MM.1S (cell line): ENCODE measurements around the gene CEMIP2.

Experiments used
- EZH2 ChIP-seq: fragments of 300-600 bp; sonication (generic); optimal IDR thresholded peaks from 2 replicates; pipeline ENCODE3; 2017; ENCODE audit warnings: low read depth, mild to moderate bottlenecking, antibody characterized with exemption, low read length, mixed read lengths
- EZH2phosphoT487 ChIP-seq: fragments of 300-600 bp; sonication (generic); IDR thresholded peaks from 2 replicates; pipeline ENCODE4 v1.6.1; 2018; ENCODE audit warnings: antibody characterized with exemption, low read length
- TF ChIP-seq, protein P1 (sequence below): fragments of 300-600 bp; sonication (generic); IDR thresholded peaks from 2 replicates; pipeline ENCODE4 v1.5.1; 2016; ENCODE audit warnings: antibody characterized with exemption, low read length, mixed read lengths

DNA sequence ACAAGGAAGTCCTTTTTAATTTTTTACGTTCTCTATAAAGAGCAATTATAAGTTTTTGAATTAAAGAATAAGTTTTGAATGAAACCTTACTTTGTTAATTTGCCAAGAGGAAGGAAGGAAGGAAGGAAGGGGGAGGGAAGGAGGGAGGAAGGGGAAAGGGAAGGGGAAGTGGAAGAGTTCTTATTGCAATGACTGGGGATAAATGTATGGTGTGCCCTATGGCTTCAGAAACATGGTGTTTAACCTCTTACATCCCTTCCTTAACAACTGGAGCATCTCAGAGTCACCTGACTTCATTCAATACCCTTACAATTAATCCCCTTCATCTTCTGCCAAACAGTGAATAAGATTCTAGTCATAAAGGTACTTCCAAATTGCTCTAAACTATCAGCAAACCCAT lies 16.0 kb downstream of the CEMIP2 start:
- TF ChIP-seq, protein P1, sequence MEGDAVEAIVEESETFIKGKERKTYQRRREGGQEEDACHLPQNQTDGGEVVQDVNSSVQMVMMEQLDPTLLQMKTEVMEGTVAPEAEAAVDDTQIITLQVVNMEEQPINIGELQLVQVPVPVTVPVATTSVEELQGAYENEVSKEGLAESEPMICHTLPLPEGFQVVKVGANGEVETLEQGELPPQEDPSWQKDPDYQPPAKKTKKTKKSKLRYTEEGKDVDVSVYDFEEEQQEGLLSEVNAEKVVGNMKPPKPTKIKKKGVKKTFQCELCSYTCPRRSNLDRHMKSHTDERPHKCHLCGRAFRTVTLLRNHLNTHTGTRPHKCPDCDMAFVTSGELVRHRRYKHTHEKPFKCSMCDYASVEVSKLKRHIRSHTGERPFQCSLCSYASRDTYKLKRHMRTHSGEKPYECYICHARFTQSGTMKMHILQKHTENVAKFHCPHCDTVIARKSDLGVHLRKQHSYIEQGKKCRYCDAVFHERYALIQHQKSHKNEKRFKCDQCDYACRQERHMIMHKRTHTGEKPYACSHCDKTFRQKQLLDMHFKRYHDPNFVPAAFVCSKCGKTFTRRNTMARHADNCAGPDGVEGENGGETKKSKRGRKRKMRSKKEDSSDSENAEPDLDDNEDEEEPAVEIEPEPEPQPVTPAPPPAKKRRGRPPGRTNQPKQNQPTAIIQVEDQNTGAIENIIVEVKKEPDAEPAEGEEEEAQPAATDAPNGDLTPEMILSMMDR, result no peak
- TF ChIP-seq EZH2, result no peak
- TF ChIP-seq EZH2phosphoT487, result no peak
